A673 (cell line): ENCODE data around the gene SNX32. TPM values are rescaled to one million over a fixed set of nuclear protein-coding genes. Genes with fewer than 3 reads are reported as not detected.

Experiments
- BruUV-seq: library from RNA; stranded (reverse); fragments of 400-500 nt; replicated peaks from 2 replicates; lab custom pipeline; 2021; lab: Mats Ljungman, UMichigan
- CTCF ChIA-PET: fragments of 300-600 bp; sonication (Branson Sonifier 250); formaldehyde crosslinking; loops from one replicate; lab custom pipeline; 2022; ENCODE audit warnings: antibody characterized with exemption; lab: Charles Lee
- POLR2A ChIA-PET: fragments of 300-600 bp; sonication (Branson Sonifier 250); formaldehyde crosslinking; loops from one replicate; lab custom pipeline; 2022; ENCODE audit warnings: antibody characterized with exemption; ENCODE audit not compliant: low non-redundant PET; lab: Charles Lee
- DNase-seq: peaks from one replicate; pipeline ENCODE4 v3.0.0-alpha.2; 2015; ENCODE audit warnings: low spot score
- H3K27ac ChIP-seq: fragments of 200-600 bp; sonication (generic); 2 replicates; pipeline ENCODE4 v1.5.1; 2016; ENCODE audit warnings: mixed run types, low read depth, mild to moderate bottlenecking, mixed read lengths, antibody characterized with exemption, low read length; ENCODE audit not compliant: poor library complexity, severe bottlenecking
- H3K27me3 ChIP-seq: fragments of 200-600 bp; sonication (generic); replicated peaks from 2 replicates; pipeline ENCODE4 v1.6.1; 2017; ENCODE audit warnings: mixed run types, low read depth, mild to moderate bottlenecking, mixed read lengths, antibody characterized with exemption, low read length; ENCODE audit not compliant: insufficient read depth, poor library complexity
- H3K36me3 ChIP-seq: fragments of 200-600 bp; sonication (generic); 2 replicates; pipeline ENCODE4 v1.6.1; 2016; ENCODE audit warnings: mixed run types, mild to moderate bottlenecking, mixed read lengths, antibody characterized with exemption, low read length; ENCODE audit not compliant: insufficient read depth, poor library complexity, severe bottlenecking
- H3K4me1 ChIP-seq: fragments of 200-600 bp; sonication (generic); 2 replicates; pipeline ENCODE4 v1.6.1; 2017; ENCODE audit warnings: mixed run types, mild to moderate bottlenecking, mixed read lengths, antibody characterized with exemption, low read length; ENCODE audit not compliant: insufficient read depth, poor library complexity, severe bottlenecking
- H3K4me3 ChIP-seq: fragments of 200-600 bp; sonication (generic); 2 replicates; pipeline ENCODE4 v1.5.1; 2016; ENCODE audit warnings: low read depth, mixed run types, mild to moderate bottlenecking, mixed read lengths, low read length; ENCODE audit not compliant: poor library complexity, severe bottlenecking
- H3K9me3 ChIP-seq: fragments of 200-600 bp; sonication (generic); 2 replicates; pipeline ENCODE4 v1.6.1; 2016; ENCODE audit warnings: mixed run types, low read depth, mild to moderate bottlenecking, mixed read lengths, antibody characterized with exemption, low read length; ENCODE audit not compliant: poor library complexity, severe bottlenecking
- EZH2 ChIP-seq: fragments of 200-600 bp; sonication (generic); IDR thresholded peaks from 2 replicates; pipeline ENCODE4 v1.6.1; 2017; ENCODE audit warnings: borderline replicate concordance, low read depth, mild to moderate bottlenecking, mixed read lengths, antibody characterized with exemption, low read length; ENCODE audit not compliant: poor library complexity, severe bottlenecking
- intact Hi-C: fragments of 100-400 bp; cut with micrococcal nuclease; formaldehyde crosslinking; loops from one replicate; pipeline ENCODE4 v1.10.0; 2022; ENCODE audit not compliant: unreplicated experiment
- total RNA-seq: library from RNA; stranded (reverse); gene quantifications from 2 replicates; pipeline ENCODE4 v1.2.3, GENCODE V29; 2021
- TF ChIP-seq, protein P1 (sequence below): fragments of 300-800, 200-600 bp; sonication (generic); conservative IDR thresholded peaks from 2 replicates; pipeline ENCODE4 v1.5.1; 2017; ENCODE audit warnings: low read depth, mild to moderate bottlenecking, antibody characterized with exemption, low read length, moderate library complexity, mixed read lengths

The SNX32 gene
- total RNA-seq, 1 experiment from 2014 or later = 2.1 TPM

- Histone ChIP-seq H3K4me1 (no peaks in the 10 kb centered on the region), H3K4me3 (no peak overlapping the region), H3K36me3 (no peaks in the 10 kb centered on the region), H3K27me3 (no peaks in the 10 kb centered on the region), H3K9me3 (no peaks in the 10 kb centered on the region), H3K27ac (no peak overlapping the region)
- no TSS peak for BruUV-seq
- CTCF ChIA-PET = no interaction called here
- POLR2A ChIA-PET = no interaction called here
- no peak for DNase-seq
- no peak for TF ChIP-seq EZH2
- TF ChIP-seq, protein P1, sequence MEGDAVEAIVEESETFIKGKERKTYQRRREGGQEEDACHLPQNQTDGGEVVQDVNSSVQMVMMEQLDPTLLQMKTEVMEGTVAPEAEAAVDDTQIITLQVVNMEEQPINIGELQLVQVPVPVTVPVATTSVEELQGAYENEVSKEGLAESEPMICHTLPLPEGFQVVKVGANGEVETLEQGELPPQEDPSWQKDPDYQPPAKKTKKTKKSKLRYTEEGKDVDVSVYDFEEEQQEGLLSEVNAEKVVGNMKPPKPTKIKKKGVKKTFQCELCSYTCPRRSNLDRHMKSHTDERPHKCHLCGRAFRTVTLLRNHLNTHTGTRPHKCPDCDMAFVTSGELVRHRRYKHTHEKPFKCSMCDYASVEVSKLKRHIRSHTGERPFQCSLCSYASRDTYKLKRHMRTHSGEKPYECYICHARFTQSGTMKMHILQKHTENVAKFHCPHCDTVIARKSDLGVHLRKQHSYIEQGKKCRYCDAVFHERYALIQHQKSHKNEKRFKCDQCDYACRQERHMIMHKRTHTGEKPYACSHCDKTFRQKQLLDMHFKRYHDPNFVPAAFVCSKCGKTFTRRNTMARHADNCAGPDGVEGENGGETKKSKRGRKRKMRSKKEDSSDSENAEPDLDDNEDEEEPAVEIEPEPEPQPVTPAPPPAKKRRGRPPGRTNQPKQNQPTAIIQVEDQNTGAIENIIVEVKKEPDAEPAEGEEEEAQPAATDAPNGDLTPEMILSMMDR = 0 out of 2 replicates have a peak, but pooled peaks have one; percentile 15
- intact Hi-C loops = no loop called here
These were observed 23.5 kb upstream of the SNX32 start for GRCh38 chr11:65810046-65810868.

GRCh38 chr11:65811764-65812475, 21.8 kb upstream of the SNX32 start:
- ChIA-PET POLR2A (no interaction called here), CTCF (no interaction called here)
- Histone ChIP-seq H3K36me3 (no peaks in the 10 kb centered on the region), H3K4me3 (no peak overlapping the region), H3K27me3 (no peaks in the 10 kb centered on the region), H3K27ac (no peak overlapping the region), H3K4me1 (no peaks in the 10 kb centered on the region), H3K9me3 (no peaks in the 10 kb centered on the region)
- TF ChIP-seq EZH2 = no peak
- TF ChIP-seq, protein P1 = no peak
- BruUV-seq = no TSS peak
- intact Hi-C loops = no loop called here
- no peak for DNase-seq

GRCh38 chr11:65814131-65814985, 19.4 kb upstream of the SNX32 start:
- Histone ChIP-seq H3K4me3 (no peak overlapping the region), H3K36me3 (no peaks in the 10 kb centered on the region), H3K27me3 (no peaks in the 10 kb centered on the region), H3K9me3 (no peaks in the 10 kb centered on the region), H3K4me1 (no peaks in the 10 kb centered on the region), H3K27ac (no peak overlapping the region)
- BruUV-seq = no TSS peak
- DNase-seq = no peak
- ChIA-PET POLR2A (no interaction called here), CTCF (no interaction called here)
- intact Hi-C loops = no loop called here
- no peak for TF ChIP-seq EZH2
- TF ChIP-seq, protein P1 = no peak
